Neural cell (in vitro differentiated cells): ENCODE measurements around the gene ZNF362. TPM values are rescaled to one million over a fixed set of nuclear protein-coding genes. Genes with fewer than 3 reads are reported as not detected.

Experiments used
- H2AFZ ChIP-seq: fragments of 200-600, 300-800 bp; sonication (generic), shearing (Covaris generic); 2 replicates; pipeline ENCODE4 v1.6.0; 2014; ENCODE audit warnings: low read depth, mild to moderate bottlenecking, antibody characterized with exemption, low read length, moderate library complexity
- H3F3A ChIP-seq: fragments of 200-600 bp; shearing (Covaris generic); 2 replicates; pipeline ENCODE4 v1.6.1; 2016; ENCODE audit warnings: mild to moderate bottlenecking, moderate library complexity, mixed read lengths, antibody characterized with exemption, low read length; ENCODE audit not compliant: insufficient read depth, poor library complexity, severe bottlenecking
- H3K27ac ChIP-seq: fragments of 200-600, 300-800 bp; sonication (generic), shearing (Covaris generic); 2 replicates; pipeline ENCODE4 v1.5.1; 2014; ENCODE audit warnings: mild to moderate bottlenecking, low read length, moderate library complexity
- H3K27me3 ChIP-seq: fragments of 300-800, 200-600 bp; sonication (generic), shearing (Covaris generic); 2 replicates; pipeline ENCODE4 v1.6.0; 2014; ENCODE audit warnings: mild to moderate bottlenecking, low read depth, low read length, moderate library complexity; ENCODE audit not compliant: insufficient read depth
- H3K36me3 ChIP-seq: fragments of 300-800, 200-600 bp; sonication (generic), shearing (Covaris generic); 2 replicates; pipeline ENCODE4 v1.5.1; 2014; ENCODE audit warnings: mild to moderate bottlenecking, antibody characterized with exemption, low read length, moderate library complexity; ENCODE audit not compliant: insufficient read depth
- H3K4me2 ChIP-seq: fragments of 300-800, 200-600 bp; sonication (generic), shearing (Covaris generic); 2 replicates; pipeline ENCODE4 v1.6.0; 2014; ENCODE audit warnings: mild to moderate bottlenecking, low read length
- H3K4me3 ChIP-seq: fragments of 300-800, 200-600 bp; sonication (generic), shearing (Covaris generic); 2 replicates; pipeline ENCODE4 v1.5.1; 2014; ENCODE audit warnings: mild to moderate bottlenecking, low read length, moderate library complexity
- H3K79me2 ChIP-seq: fragments of 200-600 bp; shearing (Covaris generic); replicated peaks from 2 replicates; pipeline ENCODE4 v1.6.0; 2014; ENCODE audit warnings: mild to moderate bottlenecking, low read length, moderate library complexity; ENCODE audit not compliant: insufficient read depth
- H3K9ac ChIP-seq: fragments of 300-800, 200-600 bp; sonication (generic), shearing (Covaris generic); 2 replicates; pipeline ENCODE4 v1.6.1; 2016; ENCODE audit warnings: mild to moderate bottlenecking, low read length, mixed read lengths
- H3K9me2 ChIP-seq: fragments of 200-600 bp; shearing (Covaris generic); 2 replicates; pipeline ENCODE4 v1.6.1; 2016; ENCODE audit warnings: mild to moderate bottlenecking, low read length, mixed read lengths; ENCODE audit not compliant: insufficient read depth
- H3K9me3 ChIP-seq: fragments of 200-600, 300-800 bp; sonication (generic), shearing (Covaris generic); 2 replicates; pipeline ENCODE4 v1.6.1; 2016; ENCODE audit warnings: mild to moderate bottlenecking, mixed run types, low read length, moderate library complexity, mixed read lengths
- H4K20me1 ChIP-seq: fragments of 200-600 bp; shearing (Covaris generic); 2 replicates; pipeline ENCODE4 v1.6.1; 2016; ENCODE audit warnings: mild to moderate bottlenecking, mixed run types; ENCODE audit not compliant: insufficient read depth
- CTCF ChIP-seq: fragments of 450-650 bp; IDR thresholded peaks from 2 replicates; pipeline ENCODE4 v1.5.1; 2014; ENCODE audit warnings: antibody characterized with exemption, mild to moderate bottlenecking, moderate library complexity; ENCODE audit not compliant: poor library complexity, severe bottlenecking
- EP300 ChIP-seq: fragments of 450-650 bp; conservative IDR thresholded peaks from 2 replicates; pipeline ENCODE4 v1.6.1; 2014; ENCODE audit warnings: antibody characterized with exemption, mild to moderate bottlenecking, moderate library complexity; ENCODE audit not compliant: poor library complexity, severe bottlenecking
- EZH2 ChIP-seq: fragments of 200-600, 300-800 bp; shearing (Covaris generic), sonication (generic); IDR thresholded peaks from 2 replicates; pipeline ENCODE4 v1.6.1; 2014; ENCODE audit warnings: antibody characterized with exemption, low read length, borderline replicate concordance, mild to moderate bottlenecking; ENCODE audit not compliant: insufficient read depth, poor library complexity, severe bottlenecking
- MXI1 ChIP-seq: fragments of 450-650 bp; conservative IDR thresholded peaks from 2 replicates; pipeline ENCODE4 v1.6.1; 2014; ENCODE audit warnings: antibody characterized with exemption, mild to moderate bottlenecking; ENCODE audit not compliant: poor library complexity, severe bottlenecking
- POLR2AphosphoS5 ChIP-seq: IDR thresholded peaks from 2 replicates; pipeline ENCODE4 v1.6.1; 2012
- RAD21 ChIP-seq: fragments of 450-650 bp; conservative IDR thresholded peaks from 2 replicates; pipeline ENCODE4 v1.6.1; 2014; ENCODE audit warnings: antibody characterized with exemption, mild to moderate bottlenecking, moderate library complexity
- REST ChIP-seq: IDR thresholded peaks from 2 replicates; pipeline ENCODE4 v1.6.1; 2012; ENCODE audit warnings: borderline replicate concordance
- SMC3 ChIP-seq: fragments of 450-650 bp; conservative IDR thresholded peaks from 2 replicates; pipeline ENCODE4 v1.6.1; 2014; ENCODE audit warnings: antibody characterized with exemption, mild to moderate bottlenecking, moderate library complexity; ENCODE audit not compliant: poor library complexity
- TAF1 ChIP-seq: IDR thresholded peaks from 2 replicates; pipeline ENCODE4 v1.6.1; 2012; ENCODE audit warnings: low read depth
- polyA plus RNA-seq: library from polyadenylated mRNA; depleted of rRNA; stranded (reverse); fragments of >200 nt; gene quantifications from 2 replicates; pipeline ENCODE4 v1.2.3, GENCODE V29; 2014

Gene ZNF362
- polyA plus RNA-seq, 1 donor from 2014 or later, result 17.6 TPM

DNA sequence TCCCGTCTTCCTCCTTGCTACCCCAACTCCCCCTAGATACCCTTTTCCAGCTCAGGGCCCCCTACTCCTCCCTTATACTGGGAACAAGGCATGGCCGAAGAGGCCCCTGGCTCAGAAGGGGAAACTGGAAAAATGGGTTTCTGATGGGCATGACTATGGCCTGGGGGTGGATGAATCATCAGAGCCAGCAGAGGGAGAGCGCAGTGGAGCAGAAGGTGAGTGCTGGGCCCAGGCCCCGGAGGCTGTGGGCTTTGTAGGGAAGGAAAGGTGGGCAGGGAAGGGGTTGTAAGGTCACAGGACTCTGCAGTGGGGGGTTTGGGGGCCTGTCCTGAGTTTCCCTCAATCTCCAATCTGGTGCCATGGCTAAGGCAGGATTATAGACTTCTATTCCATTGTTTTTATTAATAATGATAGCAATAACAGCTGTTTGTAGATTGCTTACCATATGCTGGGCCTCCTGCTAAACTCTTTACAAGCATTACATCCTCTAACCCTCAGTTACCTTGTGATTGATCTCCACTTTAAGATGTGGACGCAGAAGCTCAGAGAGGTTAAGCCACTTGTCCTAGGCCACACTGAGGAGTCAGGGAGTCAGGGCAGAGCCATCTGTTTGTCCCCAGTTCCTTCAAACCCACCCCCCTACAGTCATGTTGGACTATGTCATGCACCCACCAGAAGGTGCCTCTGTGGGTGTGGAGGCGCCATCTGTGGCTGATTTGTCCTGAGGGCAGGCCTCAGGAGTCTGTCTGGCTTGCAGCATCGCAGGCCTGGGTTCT, 36.2 kb upstream of the ZNF362 start:
- Histone ChIP-seq H2AFZ (no peak overlapping the region), H3K9me3 (peaks cover 7% of the 10 kb centered on the region), H3K4me2 (no peak overlapping the region), H4K20me1 (no peaks in the 10 kb centered on the region), H3K9me2 (no peaks in the 10 kb centered on the region), H3K27ac (no peak overlapping the region), H3F3A (no peaks in the 10 kb centered on the region), H3K36me3 (no peaks in the 10 kb centered on the region), H3K4me3 (no peak overlapping the region), H3K9ac (no peak overlapping the region), H3K79me2 (no peaks in the 10 kb centered on the region), H3K27me3 (no peaks in the 10 kb centered on the region)
- no peak for TF ChIP-seq EP300
- no peak for TF ChIP-seq EZH2
- no peak for TF ChIP-seq SMC3
- TF ChIP-seq CTCF, result no peak
- no peak for TF ChIP-seq MXI1
- no peak for TF ChIP-seq POLR2AphosphoS5
- no peak for TF ChIP-seq TAF1
- no peak for TF ChIP-seq RAD21
- TF ChIP-seq REST, result no peak

DNA sequence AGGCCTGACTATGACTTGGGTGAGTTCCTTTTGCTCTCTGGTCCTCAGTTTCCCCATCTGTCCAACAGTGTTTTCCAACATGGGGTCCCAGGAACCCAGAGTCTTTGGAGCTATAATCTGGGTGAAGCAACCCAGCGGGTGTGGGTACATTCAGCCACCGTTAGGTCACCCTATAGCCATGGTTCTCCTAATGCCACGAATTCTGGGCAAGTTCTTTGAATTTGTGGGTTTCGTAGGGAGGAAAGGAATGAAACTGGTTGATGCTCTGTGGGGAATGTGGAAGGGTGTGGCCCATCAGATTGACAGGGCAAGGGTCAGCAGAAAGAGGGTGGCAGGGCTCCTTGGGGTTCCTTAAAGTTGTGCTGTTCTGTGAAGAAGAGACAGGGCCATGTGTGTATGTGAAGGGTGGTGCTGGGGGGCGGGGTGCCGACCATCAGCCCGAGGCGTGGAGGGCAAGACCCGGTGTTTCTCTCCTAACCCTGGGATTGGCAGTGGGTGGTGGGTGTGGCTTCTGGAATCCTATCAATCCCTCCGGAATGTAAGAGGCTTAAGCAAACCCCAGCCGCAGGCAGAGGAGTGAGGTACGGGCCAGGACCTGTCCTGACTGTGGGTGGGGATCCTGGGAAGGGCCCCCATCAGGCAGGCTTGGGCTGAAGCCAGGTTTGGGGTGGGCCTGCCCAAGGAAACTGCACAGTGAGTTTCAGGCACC, 35.5 kb upstream of the ZNF362 start:
- Histone ChIP-seq H3K79me2 (no peaks in the 10 kb centered on the region), H3K27me3 (no peaks in the 10 kb centered on the region), H3K9me2 (no peaks in the 10 kb centered on the region), H3K4me2 (no peak overlapping the region), H3K27ac (no peak overlapping the region), H4K20me1 (no peaks in the 10 kb centered on the region), H3K36me3 (no peaks in the 10 kb centered on the region), H2AFZ (no peak overlapping the region), H3K4me3 (no peak overlapping the region), H3F3A (no peaks in the 10 kb centered on the region), H3K9ac (no peak overlapping the region), H3K9me3 (peaks cover 7% of the 10 kb centered on the region)
- TF ChIP-seq POLR2AphosphoS5 (no peak), RAD21 (no peak), REST (no peak), EP300 (no peak), SMC3 (no peak), CTCF (no peak), TAF1 (no peak), MXI1 (no peak), EZH2 (no peak)
